Activated CD4-positive, alpha-beta T cell treated with anti-CD3 and anti-CD28 coated beads for 1 hour (primary cell): ENCODE results near the gene TPRN.

Experiments used
- DNase-seq: peaks from one replicate; pipeline ENCODE4 v3.0.0-alpha.2; 2020

TPRN gene

GRCh38 chr9:137158625-137159024, 41.9 kb downstream of the TPRN start:
- no peak for DNase-seq

- no peak for DNase-seq
Observed at GRCh38 chr9:137157618-137158415, 42.7 kb downstream of the TPRN start.

- DNase-seq = peak; percentile 43
Observed at GRCh38 chr9:137156567-137157375, 43.8 kb downstream of the TPRN start.

GRCh38 chr9:137152844-137153405, 47.6 kb downstream of the TPRN start:
- no peak for DNase-seq

- DNase-seq = no peak
Observed at GRCh38 chr9:137150617-137151457, 49.7 kb downstream of the TPRN start.

GRCh38 chr9:137149942-137150616, 50.5 kb downstream of the TPRN start:
- DNase-seq = no peak

- DNase-seq = no peak
Observed at GRCh38 chr9:137149363-137149762, 51.2 kb downstream of the TPRN start.

- no peak for DNase-seq
Observed at GRCh38 chr9:137148661-137149060, 51.9 kb downstream of the TPRN start.

GRCh38 chr9:137148242-137148641, 52.3 kb downstream of the TPRN start:
- DNase-seq = no peak

GRCh38 chr9:137147793-137148160, 52.8 kb downstream of the TPRN start:
- no peak for DNase-seq

GRCh38 chr9:137147091-137147792, 53.3 kb downstream of the TPRN start:
- no peak for DNase-seq

- no peak for DNase-seq
Observed at GRCh38 chr9:137146527-137146918, 54.0 kb downstream of the TPRN start.

- no peak for DNase-seq
Observed at GRCh38 chr9:137145731-137146526, 54.6 kb downstream of the TPRN start.

GRCh38 chr9:137143459-137143858, 57.1 kb downstream of the TPRN start:
- no peak for DNase-seq

- DNase-seq = no peak
Observed at GRCh38 chr9:137141976-137142936, 58.3 kb downstream of the TPRN start.
